HG03457 (cell line): ENCODE results near the gene KMT2C.
A peak's percentile ranks its signal among the peaks of the same experiment; 100 is the strongest.
"Not testable (repeated sequence)": the region's sequence is repeated elsewhere in the genome, so short reads cannot be mapped to it uniquely, and the experiment has no call there.

ENCODE experiments used
- ATAC-seq: cut with Tn5 transposase; IDR thresholded peaks from one replicate; pipeline ENCODE4 v1.9.1; 2021; ENCODE audit warnings: moderate number of reproducible peaks; ENCODE audit not compliant: unreplicated experiment

KMT2C gene

DNA sequence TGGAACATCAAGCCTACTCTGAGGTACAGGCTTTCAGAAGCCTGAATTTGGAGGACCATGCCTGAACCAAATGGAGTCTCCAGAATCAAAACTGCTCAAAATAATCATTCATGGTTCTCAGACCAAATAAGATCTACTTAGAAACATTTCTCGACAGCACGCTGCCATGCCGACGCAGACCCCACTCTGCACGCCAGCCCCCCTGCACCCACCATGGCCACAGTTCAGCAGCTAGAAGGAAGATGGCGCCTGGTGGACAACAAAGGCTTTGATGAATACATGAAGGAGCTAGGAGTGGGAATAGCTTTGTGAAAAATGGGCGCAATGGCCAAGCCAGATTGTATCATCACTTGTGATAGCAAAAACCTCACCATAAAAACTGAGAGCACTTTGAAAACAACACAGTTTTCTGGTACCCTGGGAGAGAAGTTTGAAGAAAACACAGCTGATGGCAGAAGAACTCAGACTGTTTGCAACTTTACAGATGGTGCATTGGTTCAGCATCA is 6.6 kb upstream of the KMT2C start:
- no peak for ATAC-seq

GRCh38 chr7:152441810-152442209 is 6.0 kb upstream of the KMT2C start:
- not testable (repeated sequence) for ATAC-seq

- not testable (repeated sequence) for ATAC-seq
These were observed 5.4 kb upstream of the KMT2C start for GRCh38 chr7:152441168-152441567.

GRCh38 chr7:152438017-152438416 is 2.2 kb upstream of the KMT2C start:
- ATAC-seq: not testable (repeated sequence)

DNA sequence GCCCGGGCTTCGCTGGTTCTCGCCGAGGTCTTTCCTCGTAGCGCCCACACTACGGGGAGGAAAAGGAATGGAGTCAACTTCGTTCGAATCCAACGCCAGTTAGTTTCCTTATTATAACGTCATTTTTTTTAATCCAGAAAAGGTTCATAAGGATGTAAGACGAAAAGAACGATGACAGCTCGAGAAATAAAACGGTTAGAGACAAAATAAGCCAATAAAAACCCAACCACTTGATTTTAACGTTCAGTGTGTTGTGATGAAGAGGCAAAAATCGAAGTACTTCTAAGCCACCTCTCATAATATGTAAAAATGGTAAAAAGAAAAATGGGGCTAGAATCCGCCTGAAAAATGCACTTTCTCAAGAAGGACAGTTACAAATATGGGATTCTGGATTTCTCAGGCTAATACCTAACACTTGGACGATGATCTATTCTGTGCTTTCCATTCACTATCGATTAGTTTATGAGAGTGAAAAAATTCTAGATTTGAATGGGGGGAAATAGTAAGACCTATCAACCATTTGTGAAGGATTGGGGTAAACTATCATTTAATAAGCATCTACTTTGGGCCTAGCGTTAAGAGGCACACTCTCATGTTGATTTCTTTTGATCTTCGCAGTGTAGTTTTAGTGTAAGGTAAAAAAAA is 1.2 kb upstream of the KMT2C start:
- not testable (repeated sequence) for ATAC-seq

DNA sequence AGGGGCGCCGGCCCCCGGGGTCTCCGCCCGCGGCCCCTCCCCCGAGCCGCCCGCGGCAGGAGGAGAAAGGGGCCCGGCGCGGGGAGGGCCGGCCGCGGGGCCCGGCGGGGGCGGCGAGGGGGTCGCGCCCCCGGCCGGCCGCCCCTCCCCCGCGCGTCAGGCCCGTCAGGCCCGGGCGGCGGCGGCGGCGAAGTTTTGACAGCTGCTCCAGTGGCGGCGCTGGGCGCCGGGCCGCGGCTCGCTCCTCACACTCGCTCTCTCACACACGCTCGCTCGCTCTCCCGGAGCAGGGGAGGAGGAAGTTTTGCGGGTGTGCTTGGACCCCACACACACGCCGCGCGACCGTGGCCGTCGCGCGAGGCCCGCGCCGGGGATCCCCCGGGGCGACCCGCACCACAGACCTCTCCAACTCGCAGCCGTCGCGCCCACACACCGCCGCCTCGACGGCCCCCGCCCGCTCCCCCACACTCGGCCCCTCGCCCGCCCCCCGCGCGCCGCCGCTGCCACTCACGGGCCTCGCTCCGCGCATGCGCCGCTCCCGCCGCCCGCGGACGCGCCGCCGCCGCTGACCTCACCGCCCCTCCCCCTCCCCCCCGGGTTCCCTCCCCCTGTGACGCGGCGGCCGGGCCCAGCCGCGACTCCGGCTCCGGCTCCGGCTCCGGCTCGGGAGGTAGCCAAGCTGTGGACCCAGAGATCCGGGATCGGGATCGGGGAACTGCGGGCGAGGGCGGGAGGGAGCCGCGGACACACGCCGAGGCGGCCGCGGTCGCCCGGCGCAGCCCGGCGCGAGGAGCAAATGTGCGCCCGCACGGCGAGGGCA is 518 bp upstream of the KMT2C start:
- peak; percentile 40 for ATAC-seq

- not testable (repeated sequence) for ATAC-seq
These were observed 1.1 kb downstream of the KMT2C start for GRCh38 chr7:152434511-152435383.

- not testable (repeated sequence) for ATAC-seq
These were observed 1.9 kb downstream of the KMT2C start for GRCh38 chr7:152433721-152434490.

- ATAC-seq: not testable (repeated sequence)
These were observed 3.1 kb downstream of the KMT2C start for GRCh38 chr7:152432735-152433134.

GRCh38 chr7:152430854-152431253 is 4.9 kb downstream of the KMT2C start:
- ATAC-seq: no peak

- ATAC-seq: not testable (repeated sequence)
These were observed 5.7 kb downstream of the KMT2C start for GRCh38 chr7:152430118-152430517.

- ATAC-seq: no peak
These were observed 11.3 kb downstream of the KMT2C start for GRCh38 chr7:152424348-152425108.

- no peak for ATAC-seq
These were observed 11.8 kb downstream of the KMT2C start for GRCh38 chr7:152423991-152424347.

GRCh38 chr7:152423171-152423570 is 12.6 kb downstream of the KMT2C start:
- ATAC-seq: not testable (repeated sequence)

DNA sequence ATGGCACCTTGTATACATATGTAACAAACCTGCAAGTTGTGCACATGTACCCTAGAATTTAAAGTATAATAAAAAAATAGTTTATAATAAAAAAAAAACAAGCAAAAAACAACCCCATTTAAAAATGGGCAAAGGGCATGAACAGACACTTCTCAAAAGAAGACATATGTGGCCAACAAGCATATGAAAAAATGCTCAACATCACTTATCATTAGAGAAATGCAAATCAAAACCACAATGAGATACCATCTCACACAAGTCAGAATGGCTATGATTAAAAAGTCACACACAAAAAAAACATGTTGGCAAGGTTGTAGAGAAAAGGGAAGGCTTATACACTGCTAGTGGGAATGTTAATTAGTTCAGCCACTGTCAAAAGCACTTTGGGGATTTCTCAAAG is 14.9 kb downstream of the KMT2C start:
- not testable (repeated sequence) for ATAC-seq

DNA sequence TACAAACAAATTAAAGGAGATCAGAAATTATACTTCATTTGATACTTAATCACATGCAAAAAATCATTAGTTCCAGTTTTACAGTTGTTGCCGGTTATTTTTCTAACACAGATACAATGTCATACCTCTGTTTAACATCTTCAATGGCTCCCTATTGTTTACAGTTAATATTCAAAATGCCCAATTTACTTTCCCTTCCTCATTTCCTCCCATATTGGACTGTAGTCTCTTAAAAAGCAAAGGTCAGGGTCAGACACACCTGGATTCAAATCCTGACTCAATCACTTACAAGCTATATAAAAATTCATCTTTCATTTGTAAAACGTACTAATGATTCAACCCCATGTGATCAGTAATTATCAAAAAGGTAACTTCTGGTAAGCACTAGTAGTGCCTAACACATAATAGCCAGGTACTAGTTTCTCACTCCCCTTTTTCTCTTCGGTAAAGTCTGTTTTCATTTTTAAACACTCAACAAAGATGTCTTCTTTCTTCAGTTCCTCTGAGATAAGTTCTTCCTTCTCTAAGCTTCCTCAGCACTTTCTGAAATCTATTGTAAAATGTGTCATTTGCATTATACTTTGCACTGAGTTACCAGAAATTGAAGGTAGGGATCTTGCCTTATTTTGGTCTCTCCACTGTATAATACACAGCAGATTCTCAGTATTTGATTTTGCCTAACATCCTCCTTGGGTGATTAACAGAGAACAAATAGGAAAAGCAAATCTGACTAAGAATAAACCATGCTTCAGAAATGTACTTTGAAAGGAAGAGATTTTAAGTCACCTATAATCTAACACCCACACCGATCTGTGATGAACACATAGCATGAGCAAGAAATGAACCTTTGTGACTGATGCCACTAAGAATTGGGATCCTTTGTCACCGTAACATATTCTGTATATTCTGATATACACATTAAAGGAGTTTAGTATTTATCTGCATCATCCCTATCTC is 16.1 kb downstream of the KMT2C start:
- ATAC-seq: no peak

DNA sequence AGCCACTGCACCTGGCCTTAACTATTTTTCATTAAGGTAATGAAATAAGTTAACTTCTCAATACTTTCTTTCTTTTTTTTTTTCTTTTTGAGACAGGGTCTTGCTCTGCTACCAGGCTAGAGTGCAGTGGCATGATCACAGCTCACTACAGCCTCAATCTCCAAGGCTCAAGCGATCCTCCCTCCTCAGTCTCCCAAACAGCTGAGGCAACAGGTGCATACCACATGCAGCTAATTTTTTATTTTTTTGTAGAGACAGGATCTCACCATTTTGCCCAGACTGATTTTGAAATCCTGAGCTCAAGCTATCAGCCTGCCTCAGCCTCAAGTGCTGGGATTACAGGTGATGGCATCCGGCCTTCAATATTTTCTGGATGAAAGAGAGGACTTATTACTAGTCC is 21.0 kb downstream of the KMT2C start:
- ATAC-seq: no peak

DNA sequence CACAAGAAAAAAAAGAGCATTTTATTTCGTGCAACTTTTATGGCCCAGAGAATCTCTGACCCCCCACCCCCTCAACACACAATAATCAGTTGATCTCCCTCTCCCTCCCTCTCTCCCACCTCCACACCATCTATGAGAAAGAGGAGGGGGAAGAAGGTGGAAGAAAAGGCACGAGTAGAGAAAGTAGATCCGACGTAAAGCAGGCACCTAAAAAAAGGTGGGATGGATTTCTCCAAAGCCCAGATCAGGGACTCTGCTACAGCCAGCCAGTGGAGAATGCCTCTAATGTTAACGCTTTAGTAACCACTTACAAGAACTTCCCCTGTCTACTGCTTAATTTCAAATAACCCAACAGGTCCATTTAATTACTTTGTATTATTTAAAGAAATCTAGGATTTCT is 24.4 kb downstream of the KMT2C start:
- no peak for ATAC-seq

DNA sequence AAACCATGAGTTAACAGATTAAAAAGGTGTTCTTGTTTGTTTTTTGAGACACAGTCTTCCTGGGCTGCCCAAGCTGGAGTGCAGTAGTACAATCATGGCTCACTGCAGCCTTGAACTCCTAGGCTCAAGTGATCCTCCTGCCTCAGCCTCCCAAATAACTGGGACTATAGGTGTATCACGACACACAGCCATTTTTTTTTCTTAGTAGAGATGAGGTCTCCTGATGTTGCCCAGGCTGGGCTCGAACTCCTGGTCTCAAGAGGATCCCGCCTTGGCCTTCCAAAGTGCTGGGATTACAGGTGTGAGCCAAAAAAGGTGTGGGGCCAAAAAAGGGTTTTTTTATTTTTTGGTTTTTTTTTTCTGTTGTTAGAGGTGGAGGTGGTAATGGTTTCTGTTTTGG is 29.3 kb downstream of the KMT2C start:
- ATAC-seq: no peak
